Panc1 (cell line): ENCODE results near the gene PCK2. TPM values are rescaled to one million over a fixed set of nuclear protein-coding genes. Genes with fewer than 3 reads are reported as not detected.

Experiments
- ATAC-seq: fragments of 200-7000 bp; cut with Tn5 transposase; 2 replicates; pipeline ENCODE4 v1.9.1; 2020; ENCODE audit warnings: mild to moderate bottlenecking, moderate library complexity
- BruUV-seq: library from RNA; stranded (reverse); fragments of 400-500 nt; replicated peaks from 2 replicates; lab custom pipeline; 2021; lab: Mats Ljungman, UMichigan
- CTCF ChIA-PET: fragments of 300-600 bp; sonication (Branson Sonifier 250); formaldehyde crosslinking; loops from one replicate; lab custom pipeline; 2022; ENCODE audit warnings: antibody characterized with exemption; lab: Charles Lee
- POLR2A ChIA-PET: fragments of 300-600 bp; sonication (Branson Sonifier 250); formaldehyde crosslinking; loops from one replicate; lab custom pipeline; 2022; ENCODE audit warnings: antibody characterized with exemption; lab: Charles Lee
- DNase-seq: peaks from one replicate; pipeline ENCODE4 v3.0.0-alpha.2; 2010; ENCODE audit warnings: low read depth, low spot score
- H3K27ac ChIP-seq: 2 replicates; pipeline ENCODE4 v1.5.1; 2011; ENCODE audit warnings: mild to moderate bottlenecking, low read length, inconsistent platforms
- H3K27me3 ChIP-seq: fragments of 200-500 bp; sonication (Bioruptor generic); 2 replicates; pipeline ENCODE4 v1.6.0; 2014; ENCODE audit warnings: low read length, inconsistent platforms; ENCODE audit not compliant: control insufficient read depth, insufficient read depth
- H3K36me3 ChIP-seq: fragments of 200-500 bp; sonication (Bioruptor generic); 2 replicates; pipeline ENCODE4 v1.5.1; 2014; ENCODE audit warnings: inconsistent platforms, mild to moderate bottlenecking, low read length, moderate library complexity; ENCODE audit not compliant: control insufficient read depth, insufficient read depth
- H3K4me1 ChIP-seq: 2 replicates; pipeline ENCODE4 v1.5.1; 2011; ENCODE audit warnings: inconsistent platforms, mild to moderate bottlenecking, low read length, moderate library complexity; ENCODE audit not compliant: control insufficient read depth, insufficient read depth
- H3K4me3 ChIP-seq, 2 experiments: 2 replicates each; pipeline ENCODE4 v1.5.1; 2011 to 2012; ENCODE audit warnings: low read depth in 2 of 2, low read length in 2 of 2, mild to moderate bottlenecking in 2 of 2, inconsistent platforms in 1 of 2, moderate library complexity in 1 of 2
- H3K9me3 ChIP-seq: fragments of 200-500 bp; sonication (Bioruptor generic); 2 replicates; pipeline ENCODE4 v1.5.1; 2014; ENCODE audit warnings: low read depth, mild to moderate bottlenecking, inconsistent platforms, low read length, moderate library complexity; ENCODE audit not compliant: control insufficient read depth, insufficient read depth
- POLR2AphosphoS5 ChIP-seq: IDR thresholded peaks from 2 replicates; pipeline ENCODE4 v1.6.1; 2012; ENCODE audit warnings: mild to moderate bottlenecking, low read depth, low read length, moderate library complexity
- REST ChIP-seq, 2 experiments: IDR thresholded peaks; 2 replicates each; pipeline ENCODE4 v1.6.1; 2011 to 2012; ENCODE audit warnings: low read depth in 2 of 2, control low read depth in 1 of 2, low read length in 1 of 2, mild to moderate bottlenecking in 1 of 2, moderate library complexity in 1 of 2; ENCODE audit not compliant: insufficient read depth in 1 of 2
- SIN3A ChIP-seq: IDR thresholded peaks from 2 replicates; pipeline ENCODE4 v1.6.1; 2012; ENCODE audit warnings: low read depth, mild to moderate bottlenecking, low read length, moderate library complexity, borderline replicate concordance; ENCODE audit not compliant: insufficient read depth
- TCF7L2 ChIP-seq: IDR thresholded peaks from 2 replicates; pipeline ENCODE4 v1.6.1; 2011; ENCODE audit warnings: mild to moderate bottlenecking, low read depth, low read length, inconsistent platforms
- in situ Hi-C: cut with HindIII; loops from 2 replicates; pipeline ENCODE4 v1.10.0; 2016; ENCODE audit warnings: low sequenced_read_pairs, low pct_unique_long_range_greater_than_20kb
- intact Hi-C: fragments of 100-400 bp; cut with micrococcal nuclease; formaldehyde crosslinking; loops from one replicate; pipeline ENCODE4 v1.10.0; 2022; ENCODE audit not compliant: unreplicated experiment
- total RNA-seq: library from RNA; stranded (reverse); gene quantifications from one replicate; pipeline ENCODE4 v1.2.1, GENCODE V29; 2021; ENCODE audit not compliant: unreplicated experiment
- TF ChIP-seq, protein P1 (sequence below): fragments of 450-650 bp; IDR thresholded peaks from 2 replicates; pipeline ENCODE4 v1.5.1; 2017; ENCODE audit warnings: mild to moderate bottlenecking

The PCK2 gene
- total RNA-seq, 1 experiment from 2014 or later, result 24.5 TPM

DNA sequence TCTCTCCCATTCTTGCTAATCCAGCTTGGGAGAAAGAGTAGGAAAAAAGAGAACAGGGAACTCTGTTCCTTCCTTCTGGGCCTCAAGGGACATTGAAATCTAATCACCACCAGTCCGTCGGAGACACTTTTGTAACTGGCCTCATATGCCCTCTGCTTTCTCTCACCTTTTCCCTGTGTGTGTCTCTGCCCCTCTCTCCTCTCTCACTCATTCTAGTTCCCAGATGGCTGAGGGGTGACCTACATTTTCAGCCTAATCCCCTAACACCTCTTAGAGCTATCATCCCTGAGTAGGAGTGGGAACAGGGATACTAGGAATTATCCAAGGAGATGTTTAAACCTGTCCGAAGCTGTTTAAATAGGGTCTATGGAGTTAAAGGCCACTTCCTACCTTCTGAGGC lies 8.9 kb upstream of the PCK2 start:
- TF ChIP-seq POLR2AphosphoS5, result no peak
- TF ChIP-seq, protein P1, sequence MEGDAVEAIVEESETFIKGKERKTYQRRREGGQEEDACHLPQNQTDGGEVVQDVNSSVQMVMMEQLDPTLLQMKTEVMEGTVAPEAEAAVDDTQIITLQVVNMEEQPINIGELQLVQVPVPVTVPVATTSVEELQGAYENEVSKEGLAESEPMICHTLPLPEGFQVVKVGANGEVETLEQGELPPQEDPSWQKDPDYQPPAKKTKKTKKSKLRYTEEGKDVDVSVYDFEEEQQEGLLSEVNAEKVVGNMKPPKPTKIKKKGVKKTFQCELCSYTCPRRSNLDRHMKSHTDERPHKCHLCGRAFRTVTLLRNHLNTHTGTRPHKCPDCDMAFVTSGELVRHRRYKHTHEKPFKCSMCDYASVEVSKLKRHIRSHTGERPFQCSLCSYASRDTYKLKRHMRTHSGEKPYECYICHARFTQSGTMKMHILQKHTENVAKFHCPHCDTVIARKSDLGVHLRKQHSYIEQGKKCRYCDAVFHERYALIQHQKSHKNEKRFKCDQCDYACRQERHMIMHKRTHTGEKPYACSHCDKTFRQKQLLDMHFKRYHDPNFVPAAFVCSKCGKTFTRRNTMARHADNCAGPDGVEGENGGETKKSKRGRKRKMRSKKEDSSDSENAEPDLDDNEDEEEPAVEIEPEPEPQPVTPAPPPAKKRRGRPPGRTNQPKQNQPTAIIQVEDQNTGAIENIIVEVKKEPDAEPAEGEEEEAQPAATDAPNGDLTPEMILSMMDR, result no peak
- TF ChIP-seq REST (IDR thresholded peaks at IDR 0.05; ENCODE audit: insufficient read depth in 1 of 2, low read depth in 2 of 2, low read length in 1 of 2), result no peak
- no peak for TF ChIP-seq SIN3A
- TF ChIP-seq TCF7L2, result no peak
- BruUV-seq, result no TSS peak
- DNase-seq, result no peak
- no peak overlapping the region for H3K27ac ChIP-seq
- no peak overlapping the region for H3K4me3 ChIP-seq
- H3K4me1 ChIP-seq, result peaks cover 6% of the 10 kb centered on the region; the same call in 1 of the 2 replicates
- ATAC-seq, result no peak
- no peaks in the 10 kb centered on the region; the same call in 1 of the 2 replicates for H3K36me3 ChIP-seq
- CTCF ChIA-PET, result no interaction called here
- in situ Hi-C loops (no loop called here), intact Hi-C loops (no loop called here)
- no peaks in the 10 kb centered on the region for H3K9me3 ChIP-seq
- no peaks in the 10 kb centered on the region for H3K27me3 ChIP-seq
- POLR2A ChIA-PET, result no interaction called here

DNA sequence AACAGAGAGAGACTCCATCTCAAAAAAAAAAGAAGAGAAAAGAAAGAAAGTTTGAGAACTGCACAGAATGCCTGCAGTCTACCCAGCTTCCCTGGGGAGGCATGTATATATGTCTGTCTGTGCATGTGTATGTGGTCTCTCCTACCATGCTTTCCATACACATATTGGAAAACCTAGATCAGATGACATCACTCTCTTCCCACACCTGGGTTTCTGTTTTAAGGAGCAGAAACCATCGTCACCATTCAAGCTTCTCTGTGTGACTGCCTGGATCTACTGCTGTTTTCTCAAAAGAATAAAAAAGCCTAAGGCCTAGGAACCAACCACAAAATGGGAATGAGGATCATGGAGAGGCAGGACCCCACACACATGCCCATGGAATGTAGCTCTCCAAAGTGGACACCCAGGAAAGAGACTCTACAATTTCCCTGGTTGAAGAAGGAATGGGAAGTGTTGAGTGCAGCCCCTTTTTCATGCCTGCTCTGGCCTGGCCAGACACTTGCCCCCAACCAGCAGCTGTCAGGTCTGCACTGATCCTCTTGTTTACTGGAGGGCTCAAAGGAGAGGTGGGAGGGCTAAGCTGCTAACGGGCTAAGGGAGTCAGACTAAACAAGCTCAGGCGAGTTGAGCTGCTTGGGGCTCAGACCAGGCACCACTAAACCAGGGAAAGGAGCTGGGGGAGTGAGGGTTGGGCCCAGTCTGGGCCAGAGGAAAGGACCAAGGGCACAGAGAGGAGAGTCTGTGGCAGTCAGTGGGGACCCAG lies 7.7 kb upstream of the PCK2 start:
- Histone ChIP-seq H3K27me3 (no peaks in the 10 kb centered on the region), H3K27ac (no peak overlapping the region), H3K4me1 (no peaks in the 10 kb centered on the region; the same call in 1 of the 2 replicates), H3K36me3 (no peaks in the 10 kb centered on the region), H3K9me3 (no peaks in the 10 kb centered on the region), H3K4me3 (no peak overlapping the region)
- TF ChIP-seq POLR2AphosphoS5 (no peak), REST (IDR thresholded peaks at IDR 0.05; ENCODE audit: insufficient read depth in 1 of 2, low read depth in 2 of 2, low read length in 1 of 2) (no peak), SIN3A (no peak), TCF7L2 (no peak)
- TF ChIP-seq, protein P1, result no peak
- DNase-seq, result no peak
- intact Hi-C loops (no loop called here), in situ Hi-C loops (no loop called here)
- no peak for ATAC-seq
- ChIA-PET POLR2A (no interaction called here), CTCF (no interaction called here)
- no TSS peak for BruUV-seq
